SW 1271 (cell line): ENCODE results near the gene LMX1B.
"Not testable (repeated sequence)": the region's sequence is repeated elsewhere in the genome, so short reads cannot be mapped to it uniquely, and the experiment has no call there.

ENCODE experiments used
- DNase-seq, 2 experiments: peaks; one replicate each; lab custom pipeline; 2025; lab: John Stamatoyannopoulos, UW

Gene LMX1B

GRCh38 chr9:126695701-126696400 is 82.1 kb downstream of the LMX1B start:
- DNase-seq, result no peak

GRCh38 chr9:126696401-126697145 is 82.8 kb downstream of the LMX1B start:
- no peak for DNase-seq

- no peak for DNase-seq
Observed at GRCh38 chr9:126697330-126697729, 83.6 kb downstream of the LMX1B start.

GRCh38 chr9:126698251-126698650 is 84.5 kb downstream of the LMX1B start:
- no peak for DNase-seq

GRCh38 chr9:126698756-126699155 is 85.0 kb downstream of the LMX1B start:
- no peak for DNase-seq

GRCh38 chr9:126699401-126699881 is 85.7 kb downstream of the LMX1B start:
- DNase-seq, result no peak

GRCh38 chr9:126700296-126700695 is 86.6 kb downstream of the LMX1B start:
- DNase-seq, result no peak

GRCh38 chr9:126700903-126701812 is 87.4 kb downstream of the LMX1B start:
- DNase-seq, result no peak

GRCh38 chr9:126701813-126702140 is 88.0 kb downstream of the LMX1B start:
- no peak for DNase-seq

- no peak for DNase-seq
Observed at GRCh38 chr9:126702151-126703001, 88.6 kb downstream of the LMX1B start.

- no peak for DNase-seq
Observed at GRCh38 chr9:126703002-126703865, 89.5 kb downstream of the LMX1B start.

- no peak for DNase-seq
Observed at GRCh38 chr9:126703866-126704156, 90.1 kb downstream of the LMX1B start.

- DNase-seq, result peak in 1 of 2 experiments; percentile 31
Observed at GRCh38 chr9:126704157-126704891, 90.6 kb downstream of the LMX1B start.

GRCh38 chr9:126704892-126705766 is 91.4 kb downstream of the LMX1B start:
- DNase-seq, result peak; percentile 60 to 74

- peak in 1 of 2 experiments; percentile 40 for DNase-seq
Observed at GRCh38 chr9:126705767-126706697, 92.3 kb downstream of the LMX1B start.

GRCh38 chr9:126706698-126707053 is 92.9 kb downstream of the LMX1B start:
- DNase-seq, result no peak

- no peak for DNase-seq
Observed at GRCh38 chr9:126707083-126707482, 93.4 kb downstream of the LMX1B start.

- not testable (repeated sequence) for DNase-seq
Observed at GRCh38 chr9:126707712-126708111, 94.0 kb downstream of the LMX1B start.
